Smooth muscle cell of the umbilical artery (primary cell): Measurements from ENCODE around the gene AGTR1. TPM values are rescaled to one million over a fixed set of nuclear protein-coding genes. Genes with fewer than 3 reads are reported as not detected.

Source experiments
- total RNA-seq: library from RNA; depleted of rRNA; stranded (reverse); fragments of >200 nt; gene quantifications from 2 replicates; pipeline ENCODE4 v1.2.3, GENCODE V29; 2014

AGTR1 gene
- 2.1 and 5.7 TPM in 2 replicates for total RNA-seq

GRCh38 chr3:148697306-148698189 lies at the start of gene AGTR1:
TSS of gene AGTR1 (plus strand) at chr3:148697903. CDS start at chr3:148741036, 43,133 bp downstream.

Other genes with a start within 250 kb of the AGTR1 start
- gene CPB1, start 129.9 kb downstream of the AGTR1 start, total RNA-seq, result not detected in 2 replicates
- gene CPA3, start 167.4 kb downstream of the AGTR1 start, total RNA-seq, result not detected in 2 replicates